Activated naive CD8-positive, alpha-beta T cell treated with anti-CD3 and anti-CD28 coated beads, Interleukin-2, amount 50 U/mL, for 24 hours (primary cell): Measurements from ENCODE around the gene SIGLEC15.

ENCODE experiments used
- ATAC-seq: fragments of 150-1000 bp; cut with Tn5 transposase; one replicate; pipeline ENCODE4 v1.10.0; 2021
- DNase-seq: peaks from one replicate; pipeline ENCODE4 v3.0.0; 2021
- H3K27ac Mint-ChIP-seq: one replicate; pipeline ENCODE4 v1.8.0; 2021; ENCODE audit warnings: mild to moderate bottlenecking, mixed read lengths
- H3K27me3 Mint-ChIP-seq: one replicate; pipeline ENCODE4 v1.8.0; 2021; ENCODE audit warnings: mixed read lengths
- H3K36me3 Mint-ChIP-seq: one replicate; pipeline ENCODE4 v1.8.0; 2021; ENCODE audit warnings: low read depth, mixed read lengths
- H3K4me1 Mint-ChIP-seq: one replicate; pipeline ENCODE4 v1.8.0; 2021; ENCODE audit warnings: mixed read lengths
- H3K4me3 Mint-ChIP-seq: one replicate; pipeline ENCODE4 v1.8.0; 2021; ENCODE audit warnings: mild to moderate bottlenecking, moderate library complexity, mixed read lengths
- H3K9me3 Mint-ChIP-seq: one replicate; pipeline ENCODE4 v1.8.0; 2021; ENCODE audit warnings: mixed read lengths

Gene SIGLEC15, protein sequence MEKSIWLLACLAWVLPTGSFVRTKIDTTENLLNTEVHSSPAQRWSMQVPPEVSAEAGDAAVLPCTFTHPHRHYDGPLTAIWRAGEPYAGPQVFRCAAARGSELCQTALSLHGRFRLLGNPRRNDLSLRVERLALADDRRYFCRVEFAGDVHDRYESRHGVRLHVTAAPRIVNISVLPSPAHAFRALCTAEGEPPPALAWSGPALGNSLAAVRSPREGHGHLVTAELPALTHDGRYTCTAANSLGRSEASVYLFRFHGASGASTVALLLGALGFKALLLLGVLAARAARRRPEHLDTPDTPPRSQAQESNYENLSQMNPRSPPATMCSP

DNA sequence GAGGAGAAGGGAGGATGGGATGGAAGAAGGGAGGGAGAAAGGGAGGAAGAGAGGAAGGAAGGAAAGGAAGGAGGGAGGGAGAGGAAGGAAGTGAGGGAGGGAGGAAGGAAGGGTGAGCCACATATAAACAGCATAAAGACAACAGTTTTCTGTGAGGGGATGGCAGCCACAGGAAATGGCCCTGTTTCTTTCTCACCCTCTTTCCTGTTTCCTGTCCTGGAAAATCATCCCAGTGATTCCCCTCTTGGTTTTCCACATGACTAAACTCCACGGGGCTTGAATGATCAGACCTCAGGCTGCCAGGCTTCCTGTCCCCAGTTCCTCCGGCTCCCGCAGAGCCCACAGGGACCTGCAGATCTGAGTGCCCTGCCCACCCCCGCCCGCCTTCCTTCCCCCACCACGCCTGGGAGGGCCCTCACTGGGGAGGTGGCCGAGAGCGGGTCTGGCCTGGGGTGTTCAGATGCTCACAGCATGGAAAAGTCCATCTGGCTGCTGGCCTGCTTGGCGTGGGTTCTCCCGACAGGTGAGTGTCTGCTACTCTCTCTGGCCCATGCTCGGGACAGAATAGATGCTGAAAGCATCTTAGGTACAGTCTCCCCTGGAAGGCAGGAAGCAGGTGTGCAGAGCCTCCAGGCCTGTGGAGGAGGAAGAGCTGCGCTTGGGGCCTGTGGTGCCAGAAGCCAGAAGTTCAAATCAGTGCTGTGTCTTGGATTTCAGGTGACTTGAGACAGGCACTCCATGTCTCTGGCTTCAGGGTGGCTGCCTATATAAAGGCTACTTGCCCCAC is at the start of gene SIGLEC15:
TSS of gene SIGLEC15 (plus strand) at position 418 of the 787 bp plus-strand sequence. CDS start at position 472, 54 bp downstream.
- H3K36me3 Mint-ChIP-seq, result no peaks in the 10 kb centered on the region
- no peaks in the 10 kb centered on the region for H3K9me3 Mint-ChIP-seq
- no peak within 1 kb of the TSS for H3K4me3 Mint-ChIP-seq
- H3K27ac Mint-ChIP-seq, result peak within 1 kb of the TSS; percentile 15
- ATAC-seq (peak; percentile 25), DNase-seq (no peak)
- peaks cover 15% of the 10 kb centered on the region for H3K4me1 Mint-ChIP-seq
- peaks cover 5% of the 10 kb centered on the region for H3K27me3 Mint-ChIP-seq

DNA sequence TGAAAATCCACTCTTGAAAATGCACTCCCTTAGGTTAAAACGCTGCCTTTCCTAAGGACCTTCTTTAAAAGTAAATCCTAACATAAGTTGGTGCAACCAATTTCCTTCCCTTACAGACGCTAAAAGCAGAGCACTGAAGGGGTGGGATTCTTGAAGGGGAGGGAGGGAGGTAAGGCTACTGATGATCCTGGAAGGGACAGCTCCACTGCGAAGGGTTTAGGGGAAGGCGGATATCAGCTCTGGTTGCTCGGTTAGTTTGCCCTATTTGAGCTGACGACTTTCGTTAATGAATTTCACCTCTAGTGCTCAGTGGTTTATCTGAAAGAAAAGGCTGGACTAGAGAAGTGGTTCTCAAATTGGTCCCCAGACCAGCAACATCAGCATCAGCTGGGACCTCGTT is 49.7 kb upstream of the SIGLEC15 start:
- Mint-ChIP-seq H3K4me3 (peak overlapping the region; percentile 79), H3K9me3 (peaks cover 4% of the 10 kb centered on the region), H3K36me3 (no peaks in the 10 kb centered on the region), H3K27me3 (peaks cover 8% of the 10 kb centered on the region), H3K4me1 (peaks cover 20% of the 10 kb centered on the region), H3K27ac (peak overlapping the region; percentile 59)
- DNase-seq (no peak), ATAC-seq (no peak)

DNA sequence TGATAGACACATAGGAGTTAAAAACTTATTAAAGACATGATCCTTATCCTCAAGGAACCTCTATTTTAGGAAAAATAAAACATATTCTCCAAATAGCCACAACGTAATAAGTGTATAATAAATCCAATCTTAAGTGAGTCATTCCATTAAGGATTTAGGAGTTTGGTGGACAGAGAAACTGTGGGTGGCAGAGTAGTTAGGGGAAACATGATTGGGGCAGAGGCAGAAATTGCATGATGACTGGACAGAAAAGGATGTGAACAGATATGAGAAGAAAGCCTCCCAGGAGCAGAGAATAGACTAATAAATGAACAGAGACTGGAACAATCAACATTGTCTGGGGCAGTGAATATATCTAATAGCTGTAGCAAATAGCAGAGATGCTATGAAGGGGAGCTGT is 48.1 kb upstream of the SIGLEC15 start:
- Mint-ChIP-seq H3K9me3 (peaks cover 4% of the 10 kb centered on the region), H3K36me3 (no peaks in the 10 kb centered on the region), H3K4me1 (peaks cover 20% of the 10 kb centered on the region), H3K27ac (no peak overlapping the region), H3K4me3 (no peak overlapping the region), H3K27me3 (peaks cover 7% of the 10 kb centered on the region)
- no peak for DNase-seq
- ATAC-seq, result no peak

DNA sequence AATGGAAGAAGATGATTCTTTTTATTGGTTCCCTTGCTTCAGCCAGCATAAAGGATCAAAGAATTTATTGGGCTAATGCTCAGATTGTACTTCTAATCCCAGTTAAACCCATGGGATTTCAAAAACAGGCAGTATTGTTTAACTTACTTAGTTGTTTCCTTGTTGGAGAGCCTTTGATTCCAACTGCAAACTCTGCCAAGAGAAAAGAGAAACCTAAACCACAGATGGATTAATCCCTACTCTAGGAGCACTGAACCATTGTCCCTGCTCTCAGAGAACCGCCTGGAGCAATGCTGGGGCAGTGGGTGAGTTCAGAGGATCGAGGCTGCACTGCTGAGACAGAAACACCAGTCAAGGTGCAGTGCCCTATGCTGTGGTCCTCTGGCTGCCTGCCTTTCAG is 44.9 kb upstream of the SIGLEC15 start:
- no peak overlapping the region for H3K27ac Mint-ChIP-seq
- H3K27me3 Mint-ChIP-seq, result peaks cover 9% of the 10 kb centered on the region
- DNase-seq (no peak), ATAC-seq (no peak)
- no peak overlapping the region for H3K4me3 Mint-ChIP-seq
- no peaks in the 10 kb centered on the region for H3K36me3 Mint-ChIP-seq
- H3K4me1 Mint-ChIP-seq, result peaks cover 6% of the 10 kb centered on the region
- H3K9me3 Mint-ChIP-seq, result no peaks in the 10 kb centered on the region

DNA sequence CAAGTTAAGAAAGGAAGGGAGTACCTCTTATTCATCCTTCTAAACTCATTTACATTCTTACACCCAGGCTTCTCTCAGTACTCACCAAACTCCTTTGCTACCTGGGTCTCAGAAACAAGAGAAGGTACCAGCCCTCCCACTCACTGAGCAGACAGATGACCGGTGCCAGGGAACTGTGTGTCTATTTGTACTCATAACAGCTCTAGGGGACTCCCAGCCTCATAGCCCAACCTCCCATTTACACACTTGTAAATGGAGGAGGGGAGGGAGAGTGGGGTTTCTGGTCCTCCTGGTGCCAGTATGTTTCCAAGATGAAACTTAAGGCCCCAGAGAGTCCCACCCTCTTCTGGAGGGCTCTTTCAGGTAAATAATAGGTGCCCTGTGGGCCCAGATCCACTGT is 42.8 kb upstream of the SIGLEC15 start:
- Mint-ChIP-seq H3K27me3 (peaks cover 9% of the 10 kb centered on the region), H3K9me3 (no peaks in the 10 kb centered on the region), H3K36me3 (no peaks in the 10 kb centered on the region), H3K4me1 (peaks cover 4% of the 10 kb centered on the region), H3K27ac (no peak overlapping the region), H3K4me3 (no peak overlapping the region)
- ATAC-seq (no peak), DNase-seq (no peak)

DNA sequence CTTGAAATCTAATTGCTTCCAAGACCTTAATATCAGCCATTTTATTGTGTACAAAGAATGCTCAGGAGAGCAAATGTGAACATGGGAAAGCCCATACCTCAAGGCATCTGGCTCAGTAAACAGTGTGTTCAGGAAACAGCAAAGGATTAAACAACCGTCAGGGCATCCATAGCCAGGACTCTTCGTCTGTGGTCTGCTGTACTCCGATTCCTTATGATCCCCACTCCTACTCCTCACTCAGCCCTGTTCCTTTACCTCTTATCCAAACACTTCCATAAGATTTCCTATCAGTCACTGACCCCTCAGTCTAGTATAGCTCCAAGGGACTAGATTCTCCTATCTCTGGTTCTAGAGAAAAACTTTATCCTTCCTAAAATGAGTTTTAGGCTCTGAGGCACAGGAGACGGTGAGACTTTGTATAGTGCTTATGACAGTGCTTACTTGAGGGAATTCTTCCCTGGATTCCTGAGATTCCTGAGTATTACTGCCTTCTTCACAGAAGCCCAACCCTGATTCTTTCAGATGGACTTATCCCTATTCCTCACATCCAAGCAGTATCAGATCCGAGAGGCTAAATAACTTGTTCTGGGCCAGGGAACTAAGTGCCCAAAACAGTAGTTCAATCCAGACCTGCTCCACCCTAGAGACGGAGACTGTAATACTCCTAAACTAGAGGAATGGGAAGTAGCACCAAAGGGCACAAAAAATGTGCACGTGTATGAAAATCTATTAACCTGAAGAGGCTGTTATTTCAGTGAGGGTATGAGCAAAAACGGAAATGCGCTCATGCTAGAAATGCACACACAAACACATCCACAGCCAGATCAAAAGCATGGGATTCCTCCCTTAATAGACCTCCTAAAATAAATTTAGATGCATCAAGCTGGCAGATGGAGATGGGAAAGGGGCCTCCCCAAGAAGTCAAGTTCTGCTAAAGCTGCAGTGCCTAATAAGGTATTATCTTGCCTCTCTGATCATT is 42.1 kb upstream of the SIGLEC15 start:
- no peaks in the 10 kb centered on the region for H3K36me3 Mint-ChIP-seq
- no peak for ATAC-seq
- H3K27me3 Mint-ChIP-seq, result peaks cover 5% of the 10 kb centered on the region
- no peak overlapping the region for H3K27ac Mint-ChIP-seq
- H3K4me1 Mint-ChIP-seq, result peaks cover 4% of the 10 kb centered on the region
- H3K9me3 Mint-ChIP-seq, result no peaks in the 10 kb centered on the region
- no peak overlapping the region for H3K4me3 Mint-ChIP-seq
- no peak for DNase-seq

DNA sequence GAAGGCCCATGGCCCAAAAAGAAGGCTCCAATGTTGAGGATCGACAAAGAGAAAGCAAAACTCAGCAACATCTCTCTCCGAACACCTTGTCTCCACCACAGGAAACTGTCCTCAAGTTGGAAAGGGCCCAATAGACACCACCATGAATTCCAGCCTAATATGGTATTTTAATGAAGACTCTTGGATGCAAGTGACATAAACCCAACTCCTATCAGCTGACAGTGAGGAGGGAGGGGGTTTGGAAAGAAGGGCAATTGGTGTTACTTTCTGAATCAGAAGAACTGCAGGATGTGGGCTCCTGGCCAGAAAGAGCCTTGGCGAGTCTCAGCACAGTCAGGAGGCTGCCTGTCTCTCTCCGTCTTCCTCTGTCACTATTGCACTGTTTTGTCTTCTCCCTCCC is 40.3 kb upstream of the SIGLEC15 start:
- Mint-ChIP-seq H3K4me3 (no peak overlapping the region), H3K27ac (no peak overlapping the region), H3K27me3 (peaks cover 4% of the 10 kb centered on the region), H3K36me3 (no peaks in the 10 kb centered on the region), H3K4me1 (peaks cover 4% of the 10 kb centered on the region), H3K9me3 (no peaks in the 10 kb centered on the region)
- no peak for DNase-seq
- no peak for ATAC-seq

DNA sequence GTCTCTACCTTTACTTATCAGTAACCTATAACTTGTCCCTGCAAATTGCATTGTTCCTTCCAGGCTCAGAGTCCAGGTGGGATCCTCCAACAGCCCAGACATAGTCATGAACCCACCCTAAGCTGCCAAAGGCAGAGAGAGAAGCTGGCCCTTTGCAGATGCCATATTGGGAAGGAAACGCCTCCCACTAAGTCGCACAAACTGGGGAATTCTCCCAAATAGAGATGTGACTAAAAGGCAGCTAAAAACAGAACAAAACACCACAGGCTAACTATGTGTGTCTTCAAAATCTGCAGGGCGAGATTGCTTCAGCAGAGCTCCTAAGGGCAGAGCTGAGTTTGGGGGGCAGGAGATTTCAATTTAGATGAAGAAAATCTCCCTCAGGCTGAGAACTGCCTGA is 38.5 kb upstream of the SIGLEC15 start:
- no peak overlapping the region for H3K4me3 Mint-ChIP-seq
- peaks cover 1% of the 10 kb centered on the region for H3K27me3 Mint-ChIP-seq
- no peaks in the 10 kb centered on the region for H3K36me3 Mint-ChIP-seq
- no peak overlapping the region for H3K27ac Mint-ChIP-seq
- DNase-seq, result no peak
- peaks cover 4% of the 10 kb centered on the region for H3K4me1 Mint-ChIP-seq
- no peak for ATAC-seq
- no peaks in the 10 kb centered on the region for H3K9me3 Mint-ChIP-seq

DNA sequence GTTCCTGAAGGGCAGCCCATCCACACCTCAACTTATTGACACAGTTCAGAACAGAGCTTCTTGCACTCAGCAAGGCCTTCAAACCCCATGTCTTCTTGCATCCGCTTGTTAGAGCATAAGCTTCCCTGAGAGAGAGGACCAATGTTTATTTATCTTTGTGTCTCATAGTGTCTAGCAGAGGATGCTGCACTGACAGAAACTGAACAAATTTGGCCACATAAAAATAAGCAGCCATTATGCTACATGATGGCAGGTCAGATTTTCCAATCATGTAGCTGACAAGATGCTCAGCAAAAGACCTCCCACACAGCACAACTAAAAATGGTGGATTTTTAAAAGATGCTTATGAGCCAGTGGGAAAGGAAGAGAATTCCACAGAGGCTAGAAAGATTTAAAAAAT is 38.1 kb upstream of the SIGLEC15 start:
- H3K27ac Mint-ChIP-seq, result no peak overlapping the region
- ATAC-seq (no peak), DNase-seq (no peak)
- no peak overlapping the region for H3K4me3 Mint-ChIP-seq
- peaks cover 1% of the 10 kb centered on the region for H3K27me3 Mint-ChIP-seq
- no peaks in the 10 kb centered on the region for H3K36me3 Mint-ChIP-seq
- H3K4me1 Mint-ChIP-seq, result peaks cover 4% of the 10 kb centered on the region
- peaks cover under 1% of the 10 kb centered on the region for H3K9me3 Mint-ChIP-seq

DNA sequence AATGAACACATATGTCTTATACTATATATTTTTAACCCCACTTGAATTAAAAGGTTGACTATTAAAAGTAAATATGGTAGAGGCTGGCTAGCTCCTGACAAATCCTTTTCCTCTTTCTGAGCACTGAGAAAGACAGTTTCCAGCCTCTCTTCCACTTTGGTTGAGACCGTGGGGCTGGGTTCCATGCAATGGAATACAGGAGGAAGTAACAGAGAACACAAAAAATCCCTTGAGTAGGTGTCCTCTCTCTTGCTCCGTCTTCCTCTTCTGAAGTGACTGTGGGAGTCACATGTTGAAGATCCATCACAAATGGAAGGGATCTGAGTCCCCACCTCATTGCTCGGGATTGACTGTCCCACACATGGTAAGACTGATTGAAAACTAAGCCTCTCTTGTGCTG is 36.6 kb upstream of the SIGLEC15 start:
- Mint-ChIP-seq H3K36me3 (no peaks in the 10 kb centered on the region), H3K9me3 (peaks cover 4% of the 10 kb centered on the region), H3K4me1 (peaks cover 8% of the 10 kb centered on the region), H3K27me3 (peaks cover 1% of the 10 kb centered on the region), H3K4me3 (no peak overlapping the region), H3K27ac (no peak overlapping the region)
- ATAC-seq, result no peak
- DNase-seq, result no peak

DNA sequence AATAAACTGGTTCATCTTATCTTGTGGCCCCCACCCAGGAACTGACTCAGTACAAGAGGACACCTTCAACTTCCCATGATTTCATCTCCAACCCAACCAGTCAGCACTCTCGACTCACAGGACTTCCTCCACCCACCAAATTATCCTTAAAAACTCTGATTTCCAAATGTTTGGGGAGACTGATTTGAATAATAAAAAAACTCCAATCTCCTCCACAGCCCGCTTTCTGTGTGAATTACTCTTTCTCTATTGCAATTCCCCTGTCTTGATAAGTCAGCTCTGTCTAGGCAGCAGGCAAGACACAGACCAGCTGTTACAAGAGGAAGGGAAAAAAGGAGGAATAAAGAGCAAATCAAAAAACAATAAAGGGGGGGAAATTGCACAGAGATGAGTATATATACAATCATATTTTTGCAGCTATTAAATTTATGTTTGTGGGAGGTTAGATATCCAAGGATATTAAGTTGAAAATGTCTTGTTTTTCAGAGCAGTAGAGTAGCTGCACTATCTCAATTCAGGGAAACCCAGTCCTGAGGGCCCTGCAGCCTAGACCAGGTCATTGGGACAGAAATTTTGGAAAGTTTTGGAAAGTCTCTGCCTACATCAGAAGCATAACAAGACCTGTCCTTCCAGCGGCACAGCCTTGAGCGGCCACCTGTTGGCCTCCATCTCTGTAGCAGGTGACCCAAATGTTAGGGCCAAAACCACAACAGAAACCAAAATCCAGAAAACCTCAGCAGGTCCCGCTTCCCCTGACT is 32.8 kb upstream of the SIGLEC15 start:
- H3K36me3 Mint-ChIP-seq, result no peaks in the 10 kb centered on the region
- peaks cover 4% of the 10 kb centered on the region for H3K9me3 Mint-ChIP-seq
- peaks cover 4% of the 10 kb centered on the region for H3K4me1 Mint-ChIP-seq
- ATAC-seq (no peak), DNase-seq (no peak)
- no peaks in the 10 kb centered on the region for H3K27me3 Mint-ChIP-seq
- H3K4me3 Mint-ChIP-seq, result no peak overlapping the region
- H3K27ac Mint-ChIP-seq, result no peak overlapping the region

DNA sequence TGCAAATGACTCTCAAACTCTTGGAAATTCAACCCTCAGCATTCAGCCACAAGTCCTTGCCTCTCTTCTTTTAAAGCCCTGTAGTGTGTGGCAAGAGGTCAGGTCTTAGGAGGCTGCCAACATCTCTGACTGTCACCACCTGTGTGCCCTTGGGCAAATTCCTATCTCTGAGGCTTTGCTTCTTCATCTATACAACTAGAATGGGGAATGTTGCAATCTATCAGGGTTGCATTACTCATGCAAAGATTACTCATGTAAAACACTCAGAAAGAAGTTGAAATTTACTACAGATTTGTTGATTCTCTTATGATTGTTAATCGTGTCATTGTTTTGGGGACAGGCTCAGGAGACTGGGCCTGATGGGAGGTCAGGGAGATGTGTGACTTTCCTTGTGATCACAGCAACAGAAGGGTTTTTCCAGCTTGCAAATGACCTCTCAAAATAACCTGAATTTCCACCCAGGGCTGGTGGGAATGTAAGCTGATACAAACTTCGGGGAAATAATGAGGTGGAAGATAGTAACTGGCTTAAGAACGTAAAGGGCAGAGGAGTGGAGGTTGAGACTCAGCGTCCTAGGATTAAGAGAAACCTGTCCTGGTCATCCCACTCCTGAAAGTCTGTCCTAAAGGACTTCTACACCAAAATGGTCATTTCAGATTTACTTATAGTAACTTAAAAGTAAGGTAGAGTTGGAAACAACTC is 32.1 kb upstream of the SIGLEC15 start:
- peaks cover 4% of the 10 kb centered on the region for H3K9me3 Mint-ChIP-seq
- no peaks in the 10 kb centered on the region for H3K27me3 Mint-ChIP-seq
- peaks cover 4% of the 10 kb centered on the region for H3K4me1 Mint-ChIP-seq
- no peak for DNase-seq
- H3K27ac Mint-ChIP-seq, result no peak overlapping the region
- ATAC-seq, result no peak
- H3K36me3 Mint-ChIP-seq, result no peaks in the 10 kb centered on the region
- H3K4me3 Mint-ChIP-seq, result no peak overlapping the region

DNA sequence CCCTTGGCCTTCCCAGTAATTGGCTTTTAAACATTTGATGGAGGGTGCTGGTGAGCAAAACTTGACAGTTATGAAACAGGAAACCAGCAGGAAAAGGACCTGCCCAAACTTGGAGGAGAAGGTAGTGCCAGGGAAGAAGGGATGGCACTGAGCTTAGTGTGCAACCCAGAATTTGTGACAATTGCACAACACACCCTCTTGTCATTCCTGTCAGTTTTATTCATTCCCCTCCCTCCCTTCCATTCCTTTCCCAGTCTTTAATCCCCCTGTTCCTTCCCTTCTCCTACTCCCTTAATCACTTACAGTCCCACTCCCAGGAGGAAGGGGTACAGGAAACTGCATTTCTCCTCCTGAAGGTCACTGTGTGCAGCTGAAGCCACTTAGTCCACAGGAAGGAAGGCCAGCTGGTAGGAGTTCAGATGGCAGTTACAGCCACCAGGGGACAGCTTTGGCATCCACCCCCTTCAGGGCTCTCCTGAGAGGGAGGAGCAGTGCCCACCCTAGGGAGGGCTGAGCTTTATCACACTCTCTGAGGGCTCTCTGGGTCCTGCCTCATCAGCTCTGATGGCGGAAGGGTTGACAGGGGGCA is 24.0 kb upstream of the SIGLEC15 start:
- H3K4me1 Mint-ChIP-seq, result peaks cover 10% of the 10 kb centered on the region
- peaks cover 10% of the 10 kb centered on the region for H3K36me3 Mint-ChIP-seq
- ATAC-seq (no peak), DNase-seq (no peak)
- no peak overlapping the region for H3K27ac Mint-ChIP-seq
- no peak overlapping the region for H3K4me3 Mint-ChIP-seq
- H3K27me3 Mint-ChIP-seq, result peaks cover 8% of the 10 kb centered on the region
- H3K9me3 Mint-ChIP-seq, result peaks cover 15% of the 10 kb centered on the region
